ENCODE data around the gene EHMT2.
"Not testable (repeated sequence)": the region's sequence is repeated elsewhere in the genome, so short reads cannot be mapped to it uniquely, and the experiment has no call there.

Gene EHMT2

DNA sequence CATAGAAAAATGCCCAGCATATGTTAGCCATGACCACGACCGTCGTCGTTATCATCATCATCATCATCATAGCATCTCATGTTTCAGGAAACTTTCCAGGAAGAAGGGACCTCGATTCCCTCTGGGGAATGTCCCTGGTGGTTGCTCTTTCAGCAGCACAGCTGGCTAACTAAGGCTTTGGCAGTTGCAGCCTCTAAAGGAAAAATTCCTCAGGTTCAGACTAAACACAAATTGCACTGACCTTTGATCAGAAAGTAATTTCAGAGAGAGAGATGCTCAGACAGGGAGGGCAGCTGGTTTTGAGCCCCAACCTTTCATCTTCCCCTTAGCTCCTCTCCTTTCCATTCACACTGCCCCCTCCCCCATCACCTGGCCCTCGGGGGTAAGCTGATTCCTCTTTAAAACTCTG lies 42.8 kb upstream of the EHMT2 start:
- H3K27ac ChIP-seq: no peak overlapping the region

DNA sequence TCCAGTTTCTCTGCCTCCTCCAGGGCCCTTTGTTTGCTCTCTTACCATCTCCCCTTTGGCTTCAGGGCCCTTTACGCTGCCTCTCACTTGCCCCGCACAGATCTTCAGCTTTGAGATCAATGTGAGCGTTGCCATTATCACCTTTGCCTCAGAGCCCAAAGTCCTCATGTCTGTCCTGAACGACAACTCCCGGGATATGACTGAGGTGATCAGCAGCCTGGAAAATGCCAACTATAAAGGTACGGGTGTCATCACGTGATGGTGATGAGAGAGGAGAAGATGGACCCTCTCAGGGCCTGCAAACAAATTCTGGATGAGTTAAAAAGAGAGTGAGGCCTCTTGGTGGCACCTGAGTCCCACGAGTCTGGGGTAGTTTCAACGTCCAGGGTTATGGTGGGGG lies 38.3 kb upstream of the EHMT2 start:
- TF ChIP-seq, protein P1, sequence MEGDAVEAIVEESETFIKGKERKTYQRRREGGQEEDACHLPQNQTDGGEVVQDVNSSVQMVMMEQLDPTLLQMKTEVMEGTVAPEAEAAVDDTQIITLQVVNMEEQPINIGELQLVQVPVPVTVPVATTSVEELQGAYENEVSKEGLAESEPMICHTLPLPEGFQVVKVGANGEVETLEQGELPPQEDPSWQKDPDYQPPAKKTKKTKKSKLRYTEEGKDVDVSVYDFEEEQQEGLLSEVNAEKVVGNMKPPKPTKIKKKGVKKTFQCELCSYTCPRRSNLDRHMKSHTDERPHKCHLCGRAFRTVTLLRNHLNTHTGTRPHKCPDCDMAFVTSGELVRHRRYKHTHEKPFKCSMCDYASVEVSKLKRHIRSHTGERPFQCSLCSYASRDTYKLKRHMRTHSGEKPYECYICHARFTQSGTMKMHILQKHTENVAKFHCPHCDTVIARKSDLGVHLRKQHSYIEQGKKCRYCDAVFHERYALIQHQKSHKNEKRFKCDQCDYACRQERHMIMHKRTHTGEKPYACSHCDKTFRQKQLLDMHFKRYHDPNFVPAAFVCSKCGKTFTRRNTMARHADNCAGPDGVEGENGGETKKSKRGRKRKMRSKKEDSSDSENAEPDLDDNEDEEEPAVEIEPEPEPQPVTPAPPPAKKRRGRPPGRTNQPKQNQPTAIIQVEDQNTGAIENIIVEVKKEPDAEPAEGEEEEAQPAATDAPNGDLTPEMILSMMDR (conservative IDR thresholded peaks at IDR 0.05): no peak
- H3K27ac ChIP-seq: no peak overlapping the region

More for the DNA sequence above, 42.8 kb upstream of the EHMT2 start:
- TF ChIP-seq, protein P1 (conservative IDR thresholded peaks at IDR 0.05): no peak

DNA sequence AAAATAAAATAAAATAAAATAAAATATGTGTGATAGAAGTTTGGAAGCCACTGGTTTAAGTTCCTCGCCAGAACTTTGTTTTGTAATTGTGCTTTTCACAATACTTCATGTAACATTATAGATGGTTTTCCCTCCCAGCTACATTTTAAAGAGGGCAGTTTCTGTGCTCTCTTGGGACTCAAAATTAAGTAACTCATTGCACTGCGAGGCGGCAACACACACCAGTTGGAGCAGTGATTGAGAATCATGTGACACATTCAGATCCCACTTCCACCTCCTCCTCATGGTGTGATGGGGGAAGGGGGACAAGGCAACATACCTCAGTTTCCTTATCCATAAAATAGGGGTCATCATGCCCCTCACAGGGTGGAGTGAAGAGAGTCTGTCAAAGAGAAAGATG lies 37.5 kb upstream of the EHMT2 start:
- no peak overlapping the region for H3K27ac ChIP-seq
- TF ChIP-seq, protein P1 (conservative IDR thresholded peaks at IDR 0.05): no peak

DNA sequence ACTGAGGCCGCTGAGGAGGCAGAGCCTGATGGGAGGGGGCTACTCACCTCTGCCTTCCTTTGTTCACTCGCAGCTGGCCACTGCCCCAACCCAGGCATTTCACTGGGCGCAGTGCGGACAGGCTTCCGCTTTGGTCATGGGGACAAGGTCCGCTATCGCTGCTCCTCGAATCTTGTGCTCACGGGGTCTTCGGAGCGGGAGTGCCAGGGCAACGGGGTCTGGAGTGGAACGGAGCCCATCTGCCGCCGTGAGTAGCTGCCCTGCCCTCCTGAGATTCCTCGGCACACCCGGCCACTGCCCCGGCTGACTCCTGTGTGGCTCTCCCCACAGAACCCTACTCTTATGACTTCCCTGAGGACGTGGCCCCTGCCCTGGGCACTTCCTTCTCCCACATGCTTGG lies 36.0 kb upstream of the EHMT2 start:
- TF ChIP-seq, protein P1 (conservative IDR thresholded peaks at IDR 0.05): no peak
- H3K27ac ChIP-seq: no peak overlapping the region

DNA sequence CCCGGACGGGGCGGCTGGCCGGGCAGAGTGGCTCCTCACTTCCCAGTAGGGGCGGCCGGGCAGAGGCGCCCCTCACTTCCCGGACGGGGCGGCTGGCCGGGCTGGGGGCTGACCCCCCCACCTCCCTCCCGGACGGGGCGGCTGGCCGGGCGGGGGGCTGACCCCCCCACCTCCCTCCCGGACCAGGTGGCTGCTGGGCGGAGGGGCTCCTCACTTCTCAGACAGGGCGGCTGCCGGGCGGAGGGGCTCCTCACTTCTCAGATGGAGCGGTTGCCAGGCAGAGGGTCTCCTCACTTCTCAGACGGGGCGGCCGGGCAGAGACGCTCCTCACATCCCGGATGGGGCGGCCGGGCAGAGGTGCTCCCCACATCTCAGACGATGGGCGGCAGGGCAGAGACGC lies 34.6 kb upstream of the EHMT2 start:
- not testable (repeated sequence) for H3K27ac ChIP-seq

DNA sequence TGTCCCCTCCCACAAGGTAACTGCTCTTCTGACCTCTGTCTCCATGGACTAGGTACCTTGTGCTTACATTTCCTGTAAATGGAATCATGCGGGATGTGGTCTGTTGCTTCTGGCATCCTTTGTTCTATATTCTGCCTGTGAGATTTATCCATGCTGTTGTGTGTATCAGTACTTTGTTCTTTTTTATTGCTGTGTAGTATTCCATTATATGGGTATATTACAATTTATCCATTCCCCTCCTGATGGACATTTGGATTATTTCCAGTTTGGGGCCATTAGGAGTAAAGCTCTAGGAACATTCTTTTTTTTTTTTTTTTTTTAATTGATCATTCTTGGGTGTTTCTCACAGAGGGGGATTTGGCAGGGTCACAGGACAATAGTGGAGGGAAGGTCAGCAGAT lies 33.5 kb upstream of the EHMT2 start:
- TF ChIP-seq, protein P1 (conservative IDR thresholded peaks at IDR 0.05): no peak
- H3K27ac ChIP-seq: no peak overlapping the region

DNA sequence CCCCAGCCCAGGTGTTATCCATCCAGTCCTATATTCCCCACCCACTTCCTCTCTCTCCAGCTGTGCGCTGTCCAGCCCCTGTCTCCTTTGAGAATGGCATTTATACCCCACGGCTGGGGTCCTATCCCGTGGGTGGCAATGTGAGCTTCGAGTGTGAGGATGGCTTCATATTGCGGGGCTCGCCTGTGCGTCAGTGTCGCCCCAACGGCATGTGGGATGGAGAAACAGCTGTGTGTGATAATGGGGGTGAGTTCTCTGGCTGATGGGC lies 31.1 kb upstream of the EHMT2 start:
- H3K27ac ChIP-seq: no peak overlapping the region

DNA sequence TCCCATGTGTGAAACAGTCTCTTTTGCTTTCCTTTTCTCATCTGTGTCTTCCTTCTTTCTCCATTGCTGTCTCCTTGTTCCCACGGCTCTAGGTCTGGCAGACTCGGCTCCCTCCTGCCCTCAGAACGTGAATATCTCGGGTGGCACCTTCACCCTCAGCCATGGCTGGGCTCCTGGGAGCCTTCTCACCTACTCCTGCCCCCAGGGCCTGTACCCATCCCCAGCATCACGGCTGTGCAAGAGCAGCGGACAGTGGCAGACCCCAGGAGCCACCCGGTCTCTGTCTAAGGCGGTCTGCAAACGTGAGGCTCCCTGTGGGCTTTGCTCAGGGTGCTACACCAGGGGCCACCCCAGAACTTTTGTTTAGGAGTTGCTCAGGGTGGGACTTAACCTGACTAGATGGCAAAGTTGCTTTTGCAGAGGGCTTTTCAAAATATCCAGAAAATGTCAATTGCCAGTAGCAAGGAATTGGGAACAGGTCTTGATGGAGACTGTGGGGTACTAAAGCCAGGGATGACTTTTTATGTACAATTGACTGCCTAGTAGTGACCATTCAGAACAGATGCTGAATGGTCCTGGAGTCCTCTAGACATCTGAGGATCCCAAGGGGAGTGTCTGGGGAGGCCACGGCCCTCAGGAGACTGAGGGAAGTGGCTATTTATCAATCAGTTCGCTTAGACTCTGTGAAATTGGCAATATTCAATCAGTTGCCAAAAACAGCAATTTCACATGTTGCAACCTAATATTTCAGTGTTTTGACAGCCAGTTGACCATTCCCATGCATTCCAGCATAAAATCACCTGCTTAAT lies 30.6 kb upstream of the EHMT2 start:
- no peak overlapping the region for H3K27ac ChIP-seq
- TF ChIP-seq, protein P1 (conservative IDR thresholded peaks at IDR 0.05): no peak

More for the DNA sequence above, 31.1 kb upstream of the EHMT2 start:
- TF ChIP-seq, protein P1 (conservative IDR thresholded peaks at IDR 0.05): no peak
